Measurements from ENCODE around the gene IL36B. TPM values are rescaled to one million over a fixed set of nuclear protein-coding genes. Genes with fewer than 3 reads are reported as not detected.
A peak's percentile ranks its signal among the peaks of the same experiment; 100 is the strongest.

IL36B gene
- total and polyA plus RNA-seq, 9 of the 15 experiments (the other 6 are each of a cell fraction or from before 2014, with no cell fraction given), result not detected

GRCh38 chr2:113012436-113013335 is 40.0 kb downstream of the IL36B start (continued):
- TF ChIP-seq TARDBP (IDR thresholded peaks at IDR 0.05) (peak; percentile 28; the same call in 1 of the 2 replicates), TCF15 (CRISPR knock-in tag; IDR thresholded peaks at IDR 0.05) (no peak), SIN3A (IDR thresholded peaks at IDR 0.05; ENCODE audit: borderline replicate concordance in 2 of 2, control insufficient read depth in 1 of 2, low read depth in 2 of 2, low read length in 2 of 2) (no peak), FOXM1 (IDR thresholded peaks at IDR 0.05; ENCODE audit: low read depth) (peak; percentile 97), FOXM1 (CRISPR knock-in tag; IDR thresholded peaks at IDR 0.05; ENCODE audit: low read depth) (no peak), MCM7 (IDR thresholded peaks at IDR 0.05) (no peak), ZC3H8 (IDR thresholded peaks at IDR 0.05) (no peak), BACH1 (tag; IDR thresholded peaks at IDR 0.05) (peak; percentile 98), NUFIP1 (IDR thresholded peaks at IDR 0.05; ENCODE audit: partially characterized antibody) (peak; percentile 82), NFE2 (IDR thresholded peaks at IDR 0.05; ENCODE audit: low read depth) (peak; percentile 100), ZNF316 (IDR thresholded peaks at IDR 0.05) (peak; percentile 99), CEBPB (tag; IDR thresholded peaks at IDR 0.05) (peak; percentile 67), BRD4 (IDR thresholded peaks at IDR 0.05) (peak; percentile 82; the same call in 1 of the 2 replicates), SOX6 (IDR thresholded peaks at IDR 0.05) (peak; percentile 89), ZNF384 (IDR thresholded peaks at IDR 0.05; ENCODE audit: low read depth, low read length) (peak; percentile 35; the same call in 1 of the 2 replicates), FUS (optimal IDR thresholded peaks at IDR 0.05; ENCODE audit: low read depth, low read length) (no peak), SMC3 (conservative IDR thresholded peaks at IDR 0.05; ENCODE audit: insufficient read depth, low read depth, low read length) (no peak), BHLHE40 (IDR thresholded peaks at IDR 0.05; ENCODE audit: low read length) (peak; percentile 63), FOXA3 (CRISPR knock-in tag; conservative IDR thresholded peaks at IDR 0.05 in 1 of 2, IDR thresholded peaks at IDR 0.05 in 1 of 2) (peak; percentile 100), TCF3 (CRISPR knock-in tag; IDR thresholded peaks at IDR 0.05) (peak; percentile 88), MBD2 (IDR thresholded peaks at IDR 0.05; ENCODE audit: borderline replicate concordance, low read depth) (peak; percentile 90)
- TF ChIP-seq, protein P1, sequence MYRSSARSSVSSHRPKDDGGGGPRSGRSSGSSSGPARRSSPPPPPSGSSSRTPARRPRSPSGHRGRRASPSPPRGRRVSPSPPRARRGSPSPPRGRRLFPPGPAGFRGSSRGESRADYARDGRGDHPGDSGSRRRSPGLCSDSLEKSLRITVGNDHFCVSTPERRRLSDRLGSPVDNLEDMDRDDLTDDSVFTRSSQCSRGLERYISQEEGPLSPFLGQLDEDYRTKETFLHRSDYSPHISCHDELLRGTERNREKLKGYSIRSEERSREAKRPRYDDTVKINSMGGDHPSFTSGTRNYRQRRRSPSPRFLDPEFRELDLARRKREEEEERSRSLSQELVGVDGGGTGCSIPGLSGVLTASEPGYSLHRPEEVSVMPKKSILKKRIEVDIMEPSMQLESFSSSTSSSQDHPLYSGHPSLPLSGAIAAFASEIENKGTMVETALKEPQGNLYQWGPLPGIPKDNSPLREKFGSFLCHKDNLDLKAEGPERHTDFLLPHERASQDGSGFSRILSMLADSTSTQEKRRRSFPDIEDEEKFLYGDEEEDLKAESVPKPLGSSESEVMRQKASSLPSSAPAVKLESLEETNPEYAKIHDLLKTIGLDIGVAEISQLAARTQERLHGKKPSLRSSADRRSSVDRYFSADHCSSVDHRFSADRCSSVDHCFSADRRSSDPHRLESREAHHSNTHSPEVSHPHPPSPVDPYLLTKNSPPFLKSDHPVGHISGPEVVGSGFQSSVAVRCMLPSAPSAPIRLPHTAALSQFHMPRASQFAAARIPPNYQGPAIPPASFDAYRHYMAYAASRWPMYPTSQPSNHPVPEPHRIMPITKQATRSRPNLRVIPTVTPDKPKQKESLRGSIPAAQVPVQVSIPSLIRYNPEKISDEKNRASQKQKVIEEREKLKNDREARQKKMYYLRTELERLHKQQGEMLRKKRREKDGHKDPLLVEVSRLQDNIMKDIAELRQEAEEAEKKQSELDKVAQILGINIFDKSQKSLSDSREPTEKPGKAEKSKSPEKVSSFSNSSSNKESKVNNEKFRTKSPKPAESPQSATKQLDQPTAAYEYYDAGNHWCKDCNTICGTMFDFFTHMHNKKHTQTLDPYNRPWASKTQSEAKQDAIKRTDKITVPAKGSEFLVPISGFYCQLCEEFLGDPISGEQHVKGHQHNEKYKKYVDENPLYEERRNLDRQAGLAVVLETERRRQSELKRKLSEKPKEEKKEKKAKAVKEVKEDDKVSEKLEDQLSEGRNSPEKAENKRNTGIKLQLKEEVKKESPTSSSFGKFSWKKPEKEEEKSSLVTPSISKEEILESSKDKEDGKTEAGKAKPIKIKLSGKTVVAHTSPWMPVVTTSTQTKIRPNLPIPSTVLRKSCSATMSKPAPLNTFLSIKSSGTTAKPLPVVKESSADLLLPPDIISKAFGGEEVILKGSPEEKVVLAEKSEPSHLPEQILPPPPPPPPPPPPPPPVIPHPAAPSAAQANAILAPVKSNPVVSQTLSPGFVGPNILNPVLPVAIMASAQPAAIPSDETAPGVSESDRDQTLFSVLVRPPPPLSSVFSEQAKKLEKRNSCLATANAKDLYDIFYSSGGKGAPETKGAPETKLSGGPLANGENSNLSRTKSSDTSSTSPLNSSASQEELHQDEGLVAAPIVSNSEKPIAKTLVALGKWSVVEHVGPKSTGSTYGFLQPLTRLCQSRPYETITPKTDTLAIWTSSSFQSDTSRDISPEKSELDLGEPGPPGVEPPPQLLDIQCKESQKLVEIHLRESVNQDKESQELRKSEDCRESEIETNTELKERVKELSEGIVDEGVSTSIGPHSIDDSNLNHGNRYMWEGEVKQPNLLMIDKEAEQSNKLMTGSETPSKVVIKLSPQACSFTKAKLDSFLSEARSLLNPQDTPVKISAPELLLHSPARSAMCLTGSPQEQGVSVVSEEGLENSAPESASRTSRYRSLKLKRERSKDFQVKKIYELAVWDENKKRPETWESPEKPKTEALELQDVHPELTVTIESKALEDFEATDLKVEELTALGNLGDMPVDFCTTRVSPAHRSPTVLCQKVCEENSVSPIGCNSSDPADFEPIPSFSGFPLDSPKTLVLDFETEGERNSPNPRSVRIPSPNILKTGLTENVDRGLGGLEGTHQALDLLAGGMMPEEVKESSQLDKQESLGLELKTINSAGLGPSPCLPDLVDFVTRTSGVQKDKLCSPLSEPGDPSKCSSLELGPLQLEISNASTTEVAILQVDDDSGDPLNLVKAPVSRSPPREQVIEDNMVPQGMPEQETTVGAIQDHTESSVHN (IDR thresholded peaks at IDR 0.05; ENCODE audit: borderline replicate concordance in 1 of 2, low read depth in 1 of 2), result peak in 1 of 2 experiments; percentile 86; a peak in 3 of 4 replicates
